ENCODE measurements around the gene SCN8A.

SCN8A gene

GRCh38 chr12:51832354-51833107 is 241.5 kb downstream of the SCN8A start:
- no peak for DNase-seq (ENCODE audit: extremely low read depth, low read depth)
- TF ChIP-seq CTCF (IDR thresholded peaks at IDR 0.05; ENCODE audit: low read depth, low read length, missing control alignments): no peak
- H3K4me3 ChIP-seq (replicated peaks; ENCODE audit: low read depth, low read length): no peak overlapping the region

- no peak for TF ChIP-seq CTCF (IDR thresholded peaks at IDR 0.05; ENCODE audit: low read depth, low read length, missing control alignments)
- no peak for DNase-seq (ENCODE audit: extremely low read depth, low read depth)
- no peak overlapping the region for H3K4me3 ChIP-seq (replicated peaks; ENCODE audit: low read depth, low read length)
Observed at GRCh38 chr12:51833448-51834227, 242.6 kb downstream of the SCN8A start.

GRCh38 chr12:51834411-51834810 is 243.4 kb downstream of the SCN8A start:
- H3K4me3 ChIP-seq (replicated peaks; ENCODE audit: low read depth, low read length): no peak overlapping the region
- TF ChIP-seq CTCF (IDR thresholded peaks at IDR 0.05; ENCODE audit: low read depth, low read length, missing control alignments): no peak
- no peak for DNase-seq (ENCODE audit: extremely low read depth, low read depth)

GRCh38 chr12:51836041-51836826 is 245.2 kb downstream of the SCN8A start:
- DNase-seq (ENCODE audit: extremely low read depth, low read depth): no peak
- H3K4me3 ChIP-seq (replicated peaks; ENCODE audit: low read depth, low read length): no peak overlapping the region
- no peak for TF ChIP-seq CTCF (IDR thresholded peaks at IDR 0.05; ENCODE audit: low read depth, low read length, missing control alignments)

GRCh38 chr12:51836827-51837173 is 245.8 kb downstream of the SCN8A start:
- TF ChIP-seq CTCF (IDR thresholded peaks at IDR 0.05; ENCODE audit: low read depth, low read length, missing control alignments): no peak
- no peak overlapping the region for H3K4me3 ChIP-seq (replicated peaks; ENCODE audit: low read depth, low read length)
- no peak for DNase-seq (ENCODE audit: extremely low read depth, low read depth)

GRCh38 chr12:51837286-51837685 is 246.3 kb downstream of the SCN8A start:
- no peak for DNase-seq (ENCODE audit: extremely low read depth, low read depth)
- no peak for TF ChIP-seq CTCF (IDR thresholded peaks at IDR 0.05; ENCODE audit: low read depth, low read length, missing control alignments)
- H3K4me3 ChIP-seq (replicated peaks; ENCODE audit: low read depth, low read length): no peak overlapping the region

Measured in HFF-Myc (cell line).